HG03108 (cell line): ENCODE measurements around the gene APEX2.
"Not testable (repeated sequence)": the region's sequence is repeated elsewhere in the genome, so short reads cannot be mapped to it uniquely, and the experiment has no call there.

Experiments
- ATAC-seq: cut with Tn5 transposase; IDR thresholded peaks from one replicate; pipeline ENCODE4 v1.9.1; 2021; ENCODE audit warnings: moderate library complexity; ENCODE audit not compliant: unreplicated experiment

Gene APEX2

DNA sequence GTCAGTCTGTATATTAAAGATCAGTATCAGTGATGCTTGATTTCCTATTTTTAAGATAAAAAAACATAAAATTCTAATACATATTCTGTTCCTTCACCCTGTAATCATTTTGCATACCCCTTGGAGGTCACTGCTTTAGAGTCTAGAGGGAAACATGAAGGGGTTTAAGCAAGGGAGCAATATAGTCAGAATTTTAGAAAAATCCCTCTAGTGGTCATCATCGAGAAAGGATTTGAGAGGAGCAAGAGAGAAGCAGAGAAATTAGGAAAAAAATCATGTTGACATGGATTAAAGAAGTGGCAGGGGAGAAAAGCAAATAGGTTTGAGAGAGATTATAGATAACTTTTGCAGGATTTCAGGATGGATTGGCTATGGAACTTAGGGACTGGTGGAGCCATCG, 11.1 kb downstream of the APEX2 start:
- no peak for ATAC-seq

GRCh38 chrX:55014897-55015299, 14.7 kb downstream of the APEX2 start:
- no peak for ATAC-seq

GRCh38 chrX:55026143-55026542, 26.0 kb downstream of the APEX2 start:
- ATAC-seq: no peak

DNA sequence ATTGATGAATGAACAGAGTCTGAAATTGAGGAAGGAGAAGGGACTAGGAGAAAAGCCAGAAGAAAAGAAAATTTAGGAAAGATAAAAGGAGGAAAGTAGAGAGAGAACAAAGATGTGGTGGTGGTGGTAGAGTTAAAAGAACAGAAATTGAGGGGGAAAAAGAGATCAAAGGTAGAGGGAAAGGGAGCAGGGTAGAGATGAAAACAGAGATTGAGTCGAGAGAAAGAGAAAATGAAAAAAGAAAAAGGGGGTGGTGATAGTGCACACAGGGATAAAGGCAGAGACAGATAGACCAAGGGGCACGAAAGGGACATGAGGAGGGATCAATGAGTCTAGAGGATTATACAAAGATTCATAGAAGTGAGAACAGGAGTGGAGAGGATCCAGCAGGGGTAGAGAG, 26.7 kb downstream of the APEX2 start:
- no peak for ATAC-seq

DNA sequence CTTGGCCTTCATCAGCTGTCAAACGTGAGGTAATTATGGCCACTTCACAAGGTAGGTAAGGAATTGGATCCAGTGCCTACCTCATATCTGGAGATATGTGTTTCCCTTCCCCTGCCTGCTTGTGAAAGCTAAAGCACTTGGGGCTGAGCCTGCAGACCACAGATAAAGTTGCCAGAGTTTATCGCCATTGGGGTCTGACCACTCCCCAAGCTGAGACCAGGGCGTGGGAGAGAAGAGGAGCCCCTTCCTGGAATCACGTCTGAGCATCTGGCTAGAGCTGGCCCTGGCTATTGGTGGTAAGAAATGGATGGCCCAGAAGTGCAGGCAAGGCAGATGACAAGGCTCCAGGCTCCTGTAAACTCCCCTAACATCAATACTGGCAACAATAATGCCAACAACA, 27.9 kb downstream of the APEX2 start:
- no peak for ATAC-seq

DNA sequence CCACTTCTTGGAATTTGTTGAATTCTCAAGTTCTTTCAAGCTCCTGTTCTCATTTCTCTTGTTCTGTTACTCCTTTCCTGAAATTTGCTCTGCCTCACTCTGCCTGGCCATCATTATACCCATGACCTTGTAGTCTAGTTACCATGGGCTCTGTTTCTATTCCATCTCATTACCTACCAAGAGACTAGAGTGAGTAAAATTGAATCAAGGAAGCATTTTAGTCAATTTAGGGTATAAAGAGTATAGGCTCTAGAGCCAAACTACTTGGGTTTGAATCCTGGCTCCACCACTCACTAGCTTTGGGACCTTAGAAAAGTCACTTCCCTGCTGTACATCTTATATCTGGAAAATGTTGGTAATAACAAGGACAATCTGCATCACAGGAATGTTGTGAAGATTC, 28.4 kb downstream of the APEX2 start:
- no peak for ATAC-seq

DNA sequence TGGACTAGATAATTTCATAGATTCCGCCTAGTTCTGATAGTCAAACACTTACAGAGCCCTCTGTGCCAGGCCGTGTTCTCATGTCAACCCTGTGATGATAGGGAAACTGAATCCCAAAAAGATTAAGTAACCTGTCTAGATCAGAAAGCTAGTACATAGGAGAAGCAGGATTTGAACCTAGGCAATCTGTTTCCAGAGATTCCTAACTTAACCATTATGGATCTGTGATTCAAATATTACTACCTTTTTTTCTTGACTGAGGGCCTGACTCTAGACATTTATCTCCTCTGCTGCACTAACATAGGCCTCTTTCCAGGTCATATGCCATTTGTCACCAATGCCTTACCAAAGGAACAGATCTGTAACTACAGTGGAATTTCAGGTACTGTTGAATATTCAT, 29.1 kb downstream of the APEX2 start:
- no peak for ATAC-seq

DNA sequence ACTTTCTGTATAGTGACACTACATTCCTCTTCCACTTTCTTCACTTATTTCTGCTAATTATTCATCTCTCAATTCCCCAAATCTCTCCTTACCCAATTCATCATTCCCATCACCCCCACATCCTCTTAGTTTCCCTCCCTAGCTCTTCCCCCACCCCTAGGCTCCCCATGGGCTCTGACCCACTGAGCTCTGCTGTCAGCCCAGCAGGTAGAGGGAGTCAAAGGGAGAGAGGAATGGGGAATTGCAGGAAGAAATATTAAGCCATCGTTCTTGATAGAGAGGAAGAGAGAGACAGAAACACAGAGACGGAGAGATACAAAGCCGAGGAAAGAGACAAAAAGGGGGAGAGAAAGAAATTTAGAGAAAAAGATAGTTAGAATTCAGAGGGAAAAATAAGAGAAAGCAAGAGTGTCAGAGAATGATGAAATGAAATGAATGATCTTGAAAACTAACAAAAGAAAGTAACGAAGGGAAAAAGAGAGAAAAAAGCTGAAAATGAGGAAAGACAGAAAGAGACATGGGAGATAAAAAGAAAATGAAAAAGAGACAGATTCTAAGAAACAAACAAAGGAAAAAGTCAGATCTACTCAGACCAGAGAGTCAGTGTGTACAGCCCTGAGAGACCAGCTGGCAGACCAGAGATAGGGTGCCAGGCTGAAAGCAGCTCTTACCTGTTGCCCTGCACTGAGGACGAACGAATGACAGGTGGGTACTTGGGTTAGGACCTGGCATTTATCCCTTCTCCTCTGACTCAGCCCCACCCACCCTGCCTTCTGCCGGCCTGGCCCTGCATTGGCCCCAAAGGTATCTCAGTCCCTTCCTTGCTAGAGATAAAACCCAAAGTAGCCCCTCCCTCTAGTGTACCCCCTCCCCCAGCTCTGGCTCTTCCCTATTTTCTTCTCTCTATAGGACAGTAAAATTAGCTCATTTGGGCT, 30.4 kb downstream of the APEX2 start, which contains the start of gene ALAS2:
ALAS2 (minus strand) TSS at position 707 of the 935 bp plus-strand sequence. CDS start 4,977 bp downstream, outside the sequence.
- ATAC-seq: no peak

DNA sequence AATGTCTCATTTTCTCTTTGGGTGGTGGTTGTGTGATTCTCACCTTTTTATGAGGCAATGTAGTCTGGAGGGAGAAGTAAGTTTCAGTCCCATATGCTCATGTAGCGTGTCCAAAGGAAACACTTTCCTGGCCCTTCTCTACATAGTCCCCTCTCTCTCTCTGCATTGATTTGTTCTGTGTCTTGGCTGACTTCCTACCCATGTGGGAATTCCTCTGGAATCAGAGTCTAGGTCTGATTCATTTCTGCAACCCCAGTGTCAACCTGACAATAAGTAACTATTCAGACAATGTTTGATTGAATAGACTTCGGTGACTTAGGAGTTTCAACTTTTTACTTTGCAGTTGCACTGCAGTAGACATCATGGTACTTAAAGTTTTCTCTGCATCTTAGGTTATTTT, 33.3 kb downstream of the APEX2 start:
- no peak for ATAC-seq

DNA sequence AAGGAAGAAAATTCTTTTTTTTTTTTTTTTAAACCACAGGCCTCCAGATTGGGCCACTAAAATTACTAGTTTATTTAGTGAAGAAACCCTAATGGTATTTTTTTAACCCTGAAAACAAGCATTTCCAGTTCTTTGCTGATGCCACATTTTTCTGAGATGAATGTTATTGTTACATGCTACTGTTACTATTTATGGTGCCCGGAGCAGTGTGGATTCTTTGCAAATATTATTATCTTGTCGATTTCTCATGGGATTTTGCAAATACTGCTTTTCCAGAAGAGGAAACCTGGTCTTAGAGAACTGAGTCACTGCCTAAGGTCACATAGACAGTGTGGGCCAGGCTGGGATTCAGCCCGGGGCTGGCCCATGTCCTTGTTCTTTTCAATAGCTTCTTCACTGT, 39.3 kb downstream of the APEX2 start:
- no peak for ATAC-seq

DNA sequence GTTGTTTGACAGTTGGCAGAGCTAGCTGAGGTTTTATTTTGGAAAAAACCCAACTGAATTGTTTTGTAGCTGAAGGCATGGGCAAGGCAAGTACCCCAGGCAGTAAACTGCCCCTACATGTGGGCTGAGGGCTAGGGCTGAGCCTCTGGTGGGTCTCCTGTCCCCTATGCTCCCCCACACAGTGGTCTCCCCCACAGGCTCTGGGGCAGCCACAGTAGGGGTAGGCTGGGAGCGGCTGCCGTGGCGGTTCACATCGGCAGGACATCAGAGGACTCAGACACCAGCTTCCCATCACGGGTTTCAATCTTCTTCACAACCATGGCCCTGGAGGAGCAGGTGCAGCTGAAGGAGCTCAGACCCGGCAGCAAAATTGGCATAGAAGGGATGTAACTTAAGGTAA, 41.4 kb downstream of the APEX2 start:
- no peak for ATAC-seq

DNA sequence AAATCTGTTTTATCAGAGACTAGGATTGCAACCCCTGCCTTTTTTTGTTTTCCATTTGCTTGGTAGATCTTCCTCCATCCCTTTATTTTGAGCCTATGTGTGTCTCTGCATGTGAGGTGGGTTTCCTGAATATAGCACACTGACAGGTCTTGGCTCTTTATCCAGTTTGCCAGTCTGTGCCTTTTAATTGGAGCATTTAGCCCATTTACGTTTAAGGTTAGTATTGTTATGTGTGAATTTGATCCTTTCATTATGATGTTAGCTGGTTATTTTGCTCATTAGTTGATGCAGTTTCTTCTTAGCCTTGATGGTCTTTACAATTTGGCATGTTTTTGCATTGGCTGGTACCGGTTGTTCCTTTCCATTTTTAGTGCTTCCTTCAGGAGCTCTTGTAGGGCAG, 50.4 kb downstream of the APEX2 start:
- not testable (repeated sequence) for ATAC-seq

GRCh38 chrX:55056820-55057674, 56.9 kb downstream of the APEX2 start:
- ATAC-seq: no peak

DNA sequence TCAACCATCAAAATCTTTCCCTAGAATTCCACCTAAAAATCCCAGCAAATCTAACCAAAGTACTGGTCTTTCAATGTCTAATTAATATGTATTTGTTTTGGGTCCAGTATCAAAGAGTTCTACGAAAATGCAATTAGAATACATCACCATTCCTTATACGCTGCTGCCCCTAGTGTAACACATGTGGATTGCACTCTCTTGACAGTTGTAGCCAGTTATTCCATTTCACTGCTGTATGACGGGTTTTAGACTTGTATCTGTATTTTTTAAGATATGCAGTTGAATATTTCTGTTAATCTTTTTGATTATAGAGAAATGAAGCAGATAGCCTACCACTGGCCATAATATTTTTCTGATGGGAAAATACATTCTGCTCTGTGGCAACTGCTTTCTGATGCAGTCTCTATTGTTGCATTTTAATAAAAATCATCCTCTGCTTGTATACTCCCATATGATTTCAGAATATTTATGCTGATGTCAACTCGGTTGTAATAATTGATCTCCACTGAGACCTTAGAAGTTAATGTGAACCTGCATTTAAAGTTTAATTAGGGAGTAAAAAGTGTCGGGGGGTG, 57.6 kb downstream of the APEX2 start:
- no peak for ATAC-seq
